ENCODE data around the gene ELSPBP1. TPM values are rescaled to one million over a fixed set of nuclear protein-coding genes. Genes with fewer than 3 reads are reported as not detected.
A peak's percentile ranks its signal among the peaks of the same experiment; 100 is the strongest.
"Not testable (repeated sequence)": the region's sequence is repeated elsewhere in the genome, so short reads cannot be mapped to it uniquely, and the experiment has no call there.

ELSPBP1 gene
- total RNA-seq, 2 donors from 2014 or later: not detected

DNA sequence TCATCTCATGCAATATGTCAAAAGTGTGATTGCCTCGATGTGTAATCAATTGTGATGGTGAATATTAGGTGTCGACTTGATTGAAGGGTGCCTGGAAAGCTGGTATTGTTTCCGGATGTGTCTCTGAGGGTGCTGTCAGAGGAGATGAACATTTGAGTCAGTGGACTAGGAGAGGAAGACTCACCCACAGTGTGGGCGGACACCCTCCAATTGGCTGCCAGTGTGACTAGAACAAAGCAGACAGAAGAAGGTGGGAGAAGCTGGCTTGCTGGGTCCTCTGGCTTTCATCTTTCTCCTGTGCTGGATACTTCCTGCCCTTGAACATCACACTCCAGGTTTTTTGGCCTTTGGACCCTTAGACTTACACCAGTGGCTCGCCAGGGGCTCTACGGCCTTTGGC is 64.9 kb downstream of the ELSPBP1 start:
- Histone ChIP-seq H3K4me3 (no peak overlapping the region), H3K27ac (no peak overlapping the region), H3K27me3 (no peaks in the 10 kb centered on the region), H3K4me1 (no peaks in the 10 kb centered on the region), H3K9me3 (no peaks in the 10 kb centered on the region), H3K9ac (ENCODE audit: low read depth in 2 of 2, low read length in 2 of 2) (no peak overlapping the region), H3K36me3 (no peaks in the 10 kb centered on the region)
- no peak for DNase-seq
- TF ChIP-seq CTCF (IDR thresholded peaks at IDR 0.05): no peak
- intact Hi-C loops (cut with DNase I): no loop called here

DNA sequence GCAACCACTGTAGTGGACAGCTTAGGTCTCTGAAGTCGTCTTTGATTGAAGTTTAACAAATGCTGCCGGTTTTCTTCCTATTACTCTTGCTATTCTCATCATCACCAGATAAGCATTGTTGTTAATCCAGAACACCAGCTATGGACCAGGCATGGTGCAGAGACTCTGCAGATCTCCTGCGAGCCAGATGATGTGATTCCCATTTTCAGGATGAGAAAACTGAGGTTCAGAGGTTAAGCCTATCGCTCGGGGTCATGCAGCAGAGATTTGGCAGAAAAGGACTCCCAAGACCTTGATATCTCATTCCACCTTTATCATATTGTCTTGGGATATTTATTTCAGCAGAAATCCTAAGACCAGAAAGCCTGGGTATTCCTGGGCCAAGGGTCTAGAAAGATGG is 65.9 kb downstream of the ELSPBP1 start:
- no peak for TF ChIP-seq CTCF (IDR thresholded peaks at IDR 0.05)
- no peaks in the 10 kb centered on the region for H3K4me1 ChIP-seq
- H3K9me3 ChIP-seq: no peaks in the 10 kb centered on the region
- no peak overlapping the region for H3K9ac ChIP-seq (ENCODE audit: low read depth in 2 of 2, low read length in 2 of 2)
- no peak overlapping the region for H3K27ac ChIP-seq
- no peak for DNase-seq
- intact Hi-C loops (cut with DNase I): loop anchor here (10.0 kb wide), 1 partner anchor 314 kb away; no protein-coding TSS in a partner anchor
- H3K36me3 ChIP-seq: no peaks in the 10 kb centered on the region
- H3K27me3 ChIP-seq: no peaks in the 10 kb centered on the region
- H3K4me3 ChIP-seq: no peak overlapping the region

GRCh38 chr19:48061401-48062344 is 67.2 kb downstream of the ELSPBP1 start:
- intact Hi-C loops (cut with DNase I): loop anchor here (10.0 kb wide), 1 partner anchor 313 kb away; no protein-coding TSS in a partner anchor
- no peaks in the 10 kb centered on the region for H3K36me3 ChIP-seq
- H3K27ac ChIP-seq: no peak overlapping the region
- H3K27me3 ChIP-seq: no peaks in the 10 kb centered on the region
- H3K4me3 ChIP-seq: no peak overlapping the region
- no peak overlapping the region for H3K9ac ChIP-seq (ENCODE audit: low read depth in 2 of 2, low read length in 2 of 2)
- H3K4me1 ChIP-seq: no peaks in the 10 kb centered on the region
- DNase-seq: peak; percentile 22
- no peaks in the 10 kb centered on the region for H3K9me3 ChIP-seq
- TF ChIP-seq CTCF (IDR thresholded peaks at IDR 0.05): no peak

GRCh38 chr19:48064509-48064908 is 70.1 kb downstream of the ELSPBP1 start:
- no peak for DNase-seq
- Histone ChIP-seq H3K36me3 (no peaks in the 10 kb centered on the region), H3K27ac (no peak overlapping the region), H3K4me3 (no peak overlapping the region), H3K9me3 (no peaks in the 10 kb centered on the region), H3K9ac (ENCODE audit: low read depth in 2 of 2, low read length in 2 of 2) (no peak overlapping the region), H3K4me1 (no peaks in the 10 kb centered on the region), H3K27me3 (no peaks in the 10 kb centered on the region)
- no peak for TF ChIP-seq CTCF (IDR thresholded peaks at IDR 0.05)
- intact Hi-C loops (cut with DNase I): loop anchor here (10.0 kb wide), 1 partner anchor 310 kb away; no protein-coding TSS in a partner anchor

- Histone ChIP-seq H3K4me1 (no peaks in the 10 kb centered on the region), H3K9ac (ENCODE audit: low read depth in 2 of 2, low read length in 2 of 2) (no peak overlapping the region), H3K9me3 (no peaks in the 10 kb centered on the region), H3K27ac (no peak overlapping the region), H3K4me3 (no peak overlapping the region), H3K36me3 (no peaks in the 10 kb centered on the region), H3K27me3 (no peaks in the 10 kb centered on the region)
- DNase-seq: no peak
- TF ChIP-seq CTCF (IDR thresholded peaks at IDR 0.05): no peak
- intact Hi-C loops (cut with DNase I): loop anchor here (10.0 kb wide), 1 partner anchor 305 kb away; no protein-coding TSS in a partner anchor
These were observed 75.0 kb downstream of the ELSPBP1 start for GRCh38 chr19:48069435-48069834.

- H3K9ac ChIP-seq (ENCODE audit: low read depth in 2 of 2, low read length in 2 of 2); intact Hi-C loops (cut with DNase I); H3K27ac ChIP-seq; H3K36me3 ChIP-seq; H3K9me3 ChIP-seq; DNase-seq; H3K4me1 ChIP-seq; H3K4me3 ChIP-seq; H3K27me3 ChIP-seq: not testable (repeated sequence)
These were observed 75.8 kb downstream of the ELSPBP1 start for GRCh38 chr19:48070177-48070769.

Measured in colonic mucosa (tissue), 4 donors.